ENCODE measurements around the gene RNASEH2A. TPM values are rescaled to one million over a fixed set of nuclear protein-coding genes. Genes with fewer than 3 reads are reported as not detected.

The RNASEH2A gene
- total RNA-seq, 1 donor from 2014 or later, result 37.2 TPM

GRCh38 chr19:12778905-12779161 lies 27.6 kb upstream of the RNASEH2A start:
- H3K4me3 Mint-ChIP-seq, result peak overlapping the region; percentile 89
- TF ChIP-seq CTCF (conservative IDR thresholded peaks at IDR 0.05), result no peak
- DNase-seq (ENCODE audit: extremely low spot score, unreplicated experiment), result no peak
- H3K4me1 Mint-ChIP-seq (ENCODE audit: unreplicated experiment), result peaks cover 20% of the 10 kb centered on the region
- H3K9me3 Mint-ChIP-seq, result no peaks in the 10 kb centered on the region
- H3K36me3 Mint-ChIP-seq, result no peaks in the 10 kb centered on the region
- peaks cover 5% of the 10 kb centered on the region for H3K27me3 Mint-ChIP-seq
- H3K27ac Mint-ChIP-seq, result peak overlapping the region; percentile 66

- TF ChIP-seq CTCF (conservative IDR thresholded peaks at IDR 0.05), result no peak
- no peak for DNase-seq (ENCODE audit: extremely low spot score, unreplicated experiment)
These were observed 27.0 kb upstream of the RNASEH2A start for GRCh38 chr19:12779162-12779993.

GRCh38 chr19:12782174-12782423 lies 24.3 kb upstream of the RNASEH2A start:
- Mint-ChIP-seq H3K9me3 (no peaks in the 10 kb centered on the region), H3K4me3 (peak overlapping the region; percentile 97), H3K27ac (peak overlapping the region; percentile 94), H3K27me3 (peaks cover 5% of the 10 kb centered on the region), H3K36me3 (no peaks in the 10 kb centered on the region), H3K4me1 (ENCODE audit: unreplicated experiment) (peaks cover 20% of the 10 kb centered on the region)
- no peak for TF ChIP-seq CTCF (conservative IDR thresholded peaks at IDR 0.05)
- DNase-seq (ENCODE audit: extremely low spot score, unreplicated experiment), result no peak

More at GRCh38 chr19:12779162-12779993, 27.0 kb upstream of the RNASEH2A start:
- H3K36me3 Mint-ChIP-seq, result no peaks in the 10 kb centered on the region
- peak overlapping the region; percentile 73 for H3K4me3 Mint-ChIP-seq
- no peaks in the 10 kb centered on the region for H3K9me3 Mint-ChIP-seq
- peaks cover 5% of the 10 kb centered on the region for H3K27me3 Mint-ChIP-seq
- H3K4me1 Mint-ChIP-seq (ENCODE audit: unreplicated experiment), result peaks cover 20% of the 10 kb centered on the region
- H3K27ac Mint-ChIP-seq, result peak overlapping the region; percentile 68

GRCh38 chr19:12782424-12783290 lies 23.7 kb upstream of the RNASEH2A start:
- no peak for DNase-seq (ENCODE audit: extremely low spot score, unreplicated experiment)
- Mint-ChIP-seq H3K9me3 (no peaks in the 10 kb centered on the region), H3K27ac (peak overlapping the region; percentile 94), H3K4me1 (ENCODE audit: unreplicated experiment) (peaks cover 20% of the 10 kb centered on the region), H3K4me3 (peak overlapping the region; percentile 97), H3K36me3 (no peaks in the 10 kb centered on the region), H3K27me3 (peaks cover 5% of the 10 kb centered on the region)
- peak; percentile 16 for TF ChIP-seq CTCF (conservative IDR thresholded peaks at IDR 0.05)

GRCh38 chr19:12783291-12783848 lies 23.0 kb upstream of the RNASEH2A start:
- H3K9me3 Mint-ChIP-seq, result no peaks in the 10 kb centered on the region
- no peak overlapping the region for H3K27ac Mint-ChIP-seq
- no peak for TF ChIP-seq CTCF (conservative IDR thresholded peaks at IDR 0.05)
- DNase-seq (ENCODE audit: extremely low spot score, unreplicated experiment), result no peak
- H3K27me3 Mint-ChIP-seq, result peaks cover 4% of the 10 kb centered on the region
- H3K4me3 Mint-ChIP-seq, result peak overlapping the region; percentile 85
- peaks cover 24% of the 10 kb centered on the region for H3K4me1 Mint-ChIP-seq (ENCODE audit: unreplicated experiment)
- H3K36me3 Mint-ChIP-seq, result no peaks in the 10 kb centered on the region
